GM13977 (cell line): ENCODE measurements around the gene JHY.

Experiments
- DNase-seq: peaks from one replicate; pipeline ENCODE4 v3.0.0; 2012; ENCODE audit warnings: low spot score
- CTCF ChIP-seq: IDR thresholded peaks from 2 replicates; pipeline ENCODE4 v1.5.1; 2012; ENCODE audit warnings: mild to moderate bottlenecking, control low read depth; ENCODE audit not compliant: insufficient read depth; ENCODE audit errors: extremely low read depth, missing control alignments
- in situ Hi-C: fragments of 300-500 bp; cut with MboI; formaldehyde crosslinking; loops from one replicate; pipeline ENCODE4 v1.12.0; 2022; ENCODE audit warnings: low sequenced_read_pairs, low pct_unique_long_range_greater_than_20kb, mixed read lengths, inconsistent platforms; ENCODE audit not compliant: unreplicated experiment

The JHY gene

GRCh38 chr11:122979103-122979814, 96.7 kb downstream of the JHY start:
- in situ Hi-C loops = no loop called here
- no peak for DNase-seq
- TF ChIP-seq CTCF = no peak

DNA sequence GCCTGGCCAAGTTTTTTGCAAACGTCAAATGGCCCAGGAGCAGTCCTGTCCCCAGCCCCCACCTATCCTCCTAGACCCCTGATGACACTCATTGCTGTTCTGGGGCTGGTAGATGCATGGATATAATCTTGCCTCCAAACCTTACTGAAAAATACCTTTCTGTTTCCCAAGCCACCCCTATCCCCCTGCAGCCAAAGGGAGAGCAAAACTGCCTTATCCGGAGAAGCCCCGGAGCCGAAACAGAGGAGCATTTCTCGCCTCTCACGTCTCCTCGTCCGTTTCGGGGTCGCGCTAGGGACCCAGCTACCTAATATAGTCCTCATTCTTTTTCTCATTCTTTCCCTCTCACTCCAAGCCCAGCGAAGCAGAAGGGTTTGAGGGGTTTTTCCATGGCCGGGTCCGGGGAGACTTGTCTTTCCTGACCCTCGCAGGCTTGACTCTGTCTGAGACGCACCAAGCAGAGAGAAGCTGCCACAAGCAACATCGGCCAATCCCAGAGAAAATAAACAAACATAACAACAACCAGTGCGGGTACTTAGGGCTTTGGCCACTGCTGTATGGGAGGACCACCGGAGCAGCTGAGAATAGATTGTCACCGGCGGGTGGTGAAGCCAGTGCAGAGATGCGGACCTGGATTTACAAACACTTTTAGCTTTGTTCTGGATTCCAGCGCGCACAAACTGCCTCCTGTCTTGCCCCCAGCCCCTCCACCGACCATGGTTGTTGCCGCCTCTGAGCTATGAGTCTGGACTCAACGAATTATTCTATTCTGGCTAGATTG, 97.4 kb downstream of the JHY start:
- DNase-seq = peak; percentile 24

DNA sequence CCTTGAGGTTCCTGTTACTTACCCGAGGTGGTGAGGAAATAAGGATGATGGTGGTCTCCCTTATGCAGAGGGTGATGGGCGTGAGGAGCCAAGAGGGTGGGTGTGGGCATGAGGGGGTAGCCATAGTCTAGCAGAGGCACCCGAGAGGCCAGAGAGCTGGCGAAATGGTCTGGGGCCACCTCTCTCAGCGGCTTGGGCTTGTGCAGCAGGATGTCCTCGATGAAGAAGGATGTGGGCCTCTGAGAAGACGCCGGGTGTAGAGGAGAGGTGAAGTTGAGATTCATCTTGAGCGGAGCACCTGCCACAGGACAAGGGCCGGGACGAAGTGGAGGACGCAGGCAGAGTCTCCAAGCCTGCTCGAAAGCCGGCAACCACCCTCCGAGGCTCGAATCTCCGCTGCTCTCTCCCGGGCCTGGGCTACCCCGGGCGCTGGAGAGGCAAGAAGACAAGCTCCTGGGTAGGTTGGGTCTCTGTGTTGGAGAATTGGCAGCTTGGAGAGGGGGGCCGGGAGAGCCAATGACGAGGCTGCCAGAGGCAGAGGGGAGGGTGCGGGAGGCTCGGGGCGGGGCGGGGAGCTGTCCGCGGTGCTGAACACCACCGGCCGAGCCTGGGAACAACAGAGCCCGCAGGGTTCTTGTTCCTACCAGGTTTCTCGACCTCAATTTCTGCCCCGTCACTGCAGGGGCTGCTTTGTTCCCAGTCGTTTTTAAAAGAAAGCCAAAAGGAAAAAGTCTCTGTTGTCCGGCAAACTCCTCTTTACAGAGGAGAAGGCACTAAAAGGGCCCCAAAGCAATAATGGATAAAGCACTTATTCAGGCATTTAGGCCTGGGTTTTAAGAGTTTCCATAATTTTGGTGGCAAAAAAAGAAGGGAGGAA, 99.1 kb downstream of the JHY start, which contains the start of gene BSX:
BSX (minus strand) TSS at position 447 of the 877 bp plus-strand sequence; CDS start at position 284, 163 bp downstream.
- peak; percentile 70 for DNase-seq
- TF ChIP-seq CTCF = no peak

More for the DNA sequence above, 97.4 kb downstream of the JHY start:
- no peak for TF ChIP-seq CTCF
- in situ Hi-C loops = no loop called here

DNA sequence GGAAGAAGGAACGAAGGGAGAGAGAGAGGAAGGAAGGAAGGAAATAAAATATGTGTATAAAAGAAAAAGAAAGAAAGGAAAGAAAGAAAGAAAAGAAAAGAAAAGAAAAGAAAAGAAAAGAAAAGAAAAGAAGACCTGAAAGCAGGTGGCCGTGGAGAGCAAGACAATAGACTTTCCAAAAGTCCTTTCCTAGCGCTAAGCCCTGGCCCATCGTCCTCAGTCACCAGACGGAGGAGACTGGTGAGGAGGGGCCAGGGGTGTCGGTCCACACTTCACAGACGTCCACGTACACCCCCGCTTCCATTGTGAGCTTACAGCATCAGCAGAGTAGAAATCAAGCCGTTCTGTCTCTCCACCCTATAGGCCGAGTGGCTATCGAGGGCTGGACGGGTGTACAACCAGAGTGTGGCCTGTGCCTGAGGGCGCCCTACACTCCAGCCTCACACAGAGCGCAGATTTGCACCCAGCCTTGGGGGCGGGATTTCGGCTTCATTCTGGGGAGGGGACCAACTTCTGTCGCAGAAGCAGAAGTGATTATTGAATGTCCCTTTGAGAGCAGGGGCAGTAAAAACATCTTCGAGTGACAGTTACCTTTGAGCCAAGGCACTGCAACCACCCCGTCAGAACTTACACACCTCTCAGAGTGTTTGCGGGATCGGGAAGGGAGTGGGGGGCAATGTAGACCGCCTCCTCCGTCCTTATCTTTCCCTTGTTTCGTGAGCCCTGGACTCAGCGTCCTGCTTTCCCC, 101.1 kb downstream of the JHY start:
- no peak for DNase-seq
- no peak for TF ChIP-seq CTCF

More for the DNA sequence above, 99.1 kb downstream of the JHY start, which contains the start of gene BSX:
- in situ Hi-C loops = no loop called here

DNA sequence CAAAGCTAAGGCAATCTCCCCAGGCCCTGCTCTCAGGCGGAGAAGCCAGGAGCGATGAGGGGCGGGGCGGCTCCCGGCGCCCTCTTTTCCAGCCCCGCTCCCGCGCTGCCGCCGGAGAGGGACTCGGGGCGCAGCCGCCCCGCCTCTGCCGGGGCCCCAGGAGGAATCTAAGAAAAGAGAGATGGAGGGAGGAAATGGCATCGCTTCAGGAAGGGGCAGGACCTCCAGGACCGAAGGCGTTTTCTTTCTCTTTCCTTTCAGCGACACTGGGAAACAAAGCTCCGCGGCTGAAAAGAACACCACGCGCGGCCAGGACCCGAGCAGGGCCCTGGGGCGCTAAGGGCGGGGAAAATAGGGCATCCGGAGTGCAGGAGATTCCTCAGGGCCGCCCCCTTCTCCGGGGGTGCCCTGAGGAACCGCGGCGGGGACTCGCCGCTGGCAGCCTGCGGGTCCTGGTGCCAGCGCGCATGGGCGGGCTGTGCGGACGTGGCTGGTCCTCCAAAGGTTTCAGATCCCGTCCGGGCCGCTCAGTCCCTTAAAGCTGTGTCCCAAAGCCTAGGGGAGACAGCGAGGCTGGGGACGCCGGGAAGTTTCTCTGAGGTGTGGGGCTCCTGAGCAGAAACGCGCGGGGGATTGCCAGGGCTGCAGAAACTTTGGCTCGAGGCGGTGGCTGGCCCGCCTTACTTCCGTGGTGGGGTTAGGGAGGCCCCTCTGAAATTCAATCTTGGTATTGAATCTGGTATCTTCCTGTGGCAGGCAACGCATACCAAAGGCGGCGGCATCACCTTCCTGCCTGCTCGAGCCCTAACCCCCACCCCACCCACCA, 101.8 kb downstream of the JHY start:
- in situ Hi-C loops = no loop called here
- TF ChIP-seq CTCF = no peak
- DNase-seq = peak; percentile 39

More for the DNA sequence above, 101.1 kb downstream of the JHY start:
- in situ Hi-C loops = no loop called here
